Calu3 (cell line): ENCODE data around the gene MMP26. TPM values are rescaled to one million over a fixed set of nuclear protein-coding genes. Genes with fewer than 3 reads are reported as not detected.
"Not testable (repeated sequence)": the region's sequence is repeated elsewhere in the genome, so short reads cannot be mapped to it uniquely, and the experiment has no call there.

ENCODE experiments used
- BruUV-seq: library from RNA; stranded (reverse); fragments of 400-500 nt; replicated peaks from 2 replicates; lab custom pipeline; 2021; lab: Mats Ljungman, UMichigan
- CTCF ChIA-PET: fragments of 300-600 bp; sonication (Branson Sonifier 250); formaldehyde crosslinking; loops from one replicate; lab custom pipeline; 2022; ENCODE audit warnings: antibody characterized with exemption; lab: Charles Lee
- DNase-seq: peaks from one replicate; pipeline ENCODE4 v3.0.0; 2022
- H3K27ac Mint-ChIP-seq: one replicate; pipeline ENCODE4 v1.8.0; 2022; ENCODE audit warnings: mixed read lengths; ENCODE audit not compliant: unreplicated experiment
- H3K27me3 Mint-ChIP-seq: one replicate; pipeline ENCODE4 v1.8.0; 2022; ENCODE audit warnings: mixed read lengths; ENCODE audit not compliant: unreplicated experiment
- H3K36me3 Mint-ChIP-seq: one replicate; pipeline ENCODE4 v1.8.0; 2022; ENCODE audit warnings: mild to moderate bottlenecking, moderate library complexity, mixed read lengths; ENCODE audit not compliant: insufficient read depth, unreplicated experiment
- H3K4me1 Mint-ChIP-seq: one replicate; pipeline ENCODE4 v1.8.0; 2022; ENCODE audit warnings: mild to moderate bottlenecking, low read depth, mixed read lengths; ENCODE audit not compliant: unreplicated experiment
- H3K4me3 Mint-ChIP-seq: one replicate; pipeline ENCODE4 v1.8.0; 2022; ENCODE audit warnings: mild to moderate bottlenecking, low read depth, moderate library complexity, mixed read lengths; ENCODE audit not compliant: unreplicated experiment
- H3K9me3 Mint-ChIP-seq: one replicate; pipeline ENCODE4 v1.8.0; 2022; ENCODE audit warnings: low read depth, mixed read lengths; ENCODE audit not compliant: unreplicated experiment
- CTCF ChIP-seq: fragments of 200-600 bp; IDR thresholded peaks from one replicate; pipeline ENCODE4 v1.8.0; 2022; ENCODE audit warnings: antibody characterized with exemption; ENCODE audit not compliant: unreplicated experiment
- intact Hi-C: fragments of 100-400 bp; cut with micrococcal nuclease; formaldehyde crosslinking; loops from one replicate; pipeline ENCODE4 v1.10.0; 2022; ENCODE audit not compliant: unreplicated experiment
- total RNA-seq: library from RNA; stranded (reverse); gene quantifications from 2 replicates; pipeline ENCODE4 v1.2.3, GENCODE V29; 2022

MMP26 gene
- total RNA-seq, 1 experiment from 2014 or later = not detected

DNA sequence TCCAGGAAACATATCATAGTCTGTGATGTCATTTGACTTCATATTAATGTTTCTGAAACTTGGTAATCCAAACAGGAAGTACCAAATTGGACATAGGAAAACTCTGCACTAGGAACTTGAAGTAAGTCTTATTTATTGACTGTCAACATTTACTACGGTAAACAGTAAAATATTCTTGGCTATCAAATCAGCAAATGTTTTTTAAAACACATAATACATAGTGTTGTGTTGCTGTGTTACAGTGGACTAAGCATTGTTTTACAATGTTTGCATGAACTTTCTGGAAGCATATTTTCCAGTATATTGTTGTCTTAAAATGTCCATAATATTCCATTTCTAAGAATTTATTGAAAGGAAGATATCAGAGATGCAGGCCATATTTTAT is 4.2 kb upstream of the MMP26 start:
- Mint-ChIP-seq H3K9me3 (no peaks in the 10 kb centered on the region), H3K27ac (no peak overlapping the region), H3K4me1 (no peaks in the 10 kb centered on the region), H3K27me3 (no peaks in the 10 kb centered on the region), H3K36me3 (no peaks in the 10 kb centered on the region), H3K4me3 (no peak overlapping the region)
- no TSS peak for BruUV-seq
- intact Hi-C loops = no loop called here
- no peak for TF ChIP-seq CTCF
- DNase-seq = no peak
- CTCF ChIA-PET = no interaction called here

- DNase-seq = no peak
- Mint-ChIP-seq H3K4me1 (no peaks in the 10 kb centered on the region), H3K27me3 (peaks cover 6% of the 10 kb centered on the region), H3K36me3 (no peaks in the 10 kb centered on the region), H3K27ac (no peak overlapping the region), H3K9me3 (no peaks in the 10 kb centered on the region), H3K4me3 (no peak overlapping the region)
- CTCF ChIA-PET = no interaction called here
- intact Hi-C loops = no loop called here
- no peak for TF ChIP-seq CTCF
- no TSS peak for BruUV-seq
These were observed 278 bp downstream of the MMP26 start for GRCh38 chr11:4704790-4705334.

DNA sequence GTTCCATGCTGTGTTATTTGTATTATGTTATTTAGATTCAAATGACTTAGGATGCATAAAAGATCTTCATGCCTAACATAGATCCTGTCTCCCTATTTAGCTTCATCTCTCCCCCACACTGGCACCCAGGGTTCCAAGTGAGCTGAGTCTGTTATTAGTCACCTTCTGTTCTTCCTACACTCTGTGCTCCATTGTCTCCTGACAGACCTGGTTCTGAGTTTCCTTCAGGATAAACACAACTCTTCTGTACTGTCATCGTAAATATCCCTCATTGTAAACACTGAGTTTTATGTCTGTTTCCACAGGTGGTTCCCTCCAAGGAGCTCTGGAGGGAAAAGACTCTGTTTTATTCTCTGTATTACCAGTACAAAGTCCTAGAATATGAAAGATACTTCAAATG is 8.7 kb downstream of the MMP26 start:
- peaks cover 29% of the 10 kb centered on the region for H3K27me3 Mint-ChIP-seq
- CTCF ChIA-PET = no interaction called here
- H3K36me3 Mint-ChIP-seq = no peaks in the 10 kb centered on the region
- no peak for TF ChIP-seq CTCF
- no peak overlapping the region for H3K27ac Mint-ChIP-seq
- DNase-seq = no peak
- no peak overlapping the region for H3K4me3 Mint-ChIP-seq
- H3K4me1 Mint-ChIP-seq = no peaks in the 10 kb centered on the region
- no TSS peak for BruUV-seq
- no peaks in the 10 kb centered on the region for H3K9me3 Mint-ChIP-seq
- intact Hi-C loops = no loop called here

- intact Hi-C loops = no loop called here
These were observed 9.7 kb downstream of the MMP26 start for GRCh38 chr11:4714300-4714699.

GRCh38 chr11:4722616-4723534 is 18.3 kb downstream of the MMP26 start:
- H3K27ac Mint-ChIP-seq, BruUV-seq, H3K4me1 Mint-ChIP-seq, H3K27me3 Mint-ChIP-seq, H3K4me3 Mint-ChIP-seq, H3K36me3 Mint-ChIP-seq, H3K9me3 Mint-ChIP-seq, intact Hi-C loops, DNase-seq: not testable (repeated sequence)
- CTCF ChIA-PET = interaction anchor here (0.6 to 0.7 kb wide), 2 partner anchors 135 to 805 kb away, joined by 4 to 5 read pairs; no protein-coding TSS in a partner anchor

More at GRCh38 chr11:4714300-4714699, 9.7 kb downstream of the MMP26 start:
- DNase-seq = no peak
- H3K4me1 Mint-ChIP-seq = no peaks in the 10 kb centered on the region
- CTCF ChIA-PET = no interaction called here
- TF ChIP-seq CTCF = no peak
- H3K9me3 Mint-ChIP-seq = no peaks in the 10 kb centered on the region
- no peak overlapping the region for H3K4me3 Mint-ChIP-seq
- no peaks in the 10 kb centered on the region for H3K36me3 Mint-ChIP-seq
- H3K27me3 Mint-ChIP-seq = peaks cover 28% of the 10 kb centered on the region
- H3K27ac Mint-ChIP-seq = no peak overlapping the region
- no TSS peak for BruUV-seq
